Activated T-cell treated with anti-CD3 and anti-CD28 coated beads, Interleukin-2, amount 50 U/mL, for 1 hour (primary cell): ENCODE results near the gene REXO5.
"Not testable (repeated sequence)": the region's sequence is repeated elsewhere in the genome, so short reads cannot be mapped to it uniquely, and the experiment has no call there.

Experiments used
- DNase-seq: peaks from one replicate; pipeline ENCODE4 v3.0.0-alpha.2; 2020

The REXO5 gene

DNA sequence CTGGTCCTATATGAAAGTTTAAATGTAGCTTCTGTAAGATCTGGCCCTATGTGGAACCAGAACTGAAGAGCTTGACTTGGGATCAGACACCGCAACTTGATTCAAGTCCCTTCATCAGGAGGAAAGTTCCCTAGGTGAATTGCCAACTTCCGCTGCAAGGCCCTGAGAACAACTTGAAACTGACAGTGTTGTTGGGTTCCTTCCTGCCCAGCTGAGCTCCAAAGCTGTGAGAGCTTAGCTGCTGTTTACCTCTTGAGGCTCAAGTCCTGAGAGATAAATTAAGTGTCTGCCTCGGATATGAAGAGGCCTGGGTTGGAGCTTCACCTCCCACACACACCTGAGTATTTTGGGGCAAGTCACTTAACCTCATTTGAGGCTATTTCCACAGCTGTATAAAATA lies 44.7 kb downstream of the REXO5 start:
- no peak for DNase-seq

- DNase-seq, result no peak
These were observed 45.3 kb downstream of the REXO5 start for GRCh38 chr16:20851601-20852000.

DNA sequence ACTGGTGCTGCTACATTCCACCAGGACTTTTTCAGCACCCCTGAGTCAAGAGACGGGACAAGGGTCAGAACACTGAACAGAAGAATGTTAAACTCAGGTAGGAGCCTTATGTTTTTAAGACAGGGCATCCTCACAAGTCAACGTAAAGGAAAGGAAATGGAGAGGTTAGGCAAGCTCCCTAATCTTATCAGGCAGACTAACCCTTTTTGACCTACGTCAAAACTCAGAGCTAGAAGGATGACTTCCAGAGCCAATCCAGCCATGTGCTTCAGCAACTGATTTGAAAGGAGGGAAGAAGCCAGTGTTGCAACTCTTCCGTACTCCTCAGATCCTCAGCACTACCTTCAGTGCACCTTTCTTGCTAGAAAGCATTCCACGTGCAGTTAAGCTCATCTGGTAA lies 46.8 kb downstream of the REXO5 start:
- no peak for DNase-seq

DNA sequence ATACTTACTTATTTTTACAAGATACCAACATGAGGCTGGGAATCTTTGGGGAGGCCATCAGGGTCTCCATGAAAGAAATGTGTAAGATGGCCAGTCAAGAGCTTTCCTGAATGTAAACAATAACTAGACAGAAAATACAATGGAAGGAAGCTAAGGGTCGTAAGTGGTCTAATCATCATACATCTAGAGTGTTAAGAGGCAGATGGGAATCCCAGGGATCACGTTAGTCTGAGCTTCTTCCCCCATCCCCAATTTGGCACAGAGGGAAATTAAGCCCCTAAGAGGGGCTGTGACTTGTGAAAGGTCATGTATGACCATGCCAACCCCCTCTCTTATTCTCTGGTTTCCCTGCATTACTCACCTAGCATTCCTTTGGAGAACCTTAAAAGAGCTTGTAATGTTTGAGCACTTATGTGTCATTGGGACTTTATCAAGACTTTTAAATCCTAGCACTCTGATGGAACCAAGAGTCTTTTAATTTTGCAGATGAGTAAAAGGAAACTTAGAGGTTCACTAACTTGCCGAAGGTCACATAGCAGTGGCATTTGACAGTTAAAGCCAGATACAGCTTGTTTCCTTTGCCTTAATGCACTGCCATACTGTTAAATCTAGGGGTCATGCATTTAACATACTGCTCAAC lies 47.8 kb downstream of the REXO5 start:
- DNase-seq, result no peak

GRCh38 chr16:20854963-20855362 lies 48.6 kb downstream of the REXO5 start:
- DNase-seq, result no peak

DNA sequence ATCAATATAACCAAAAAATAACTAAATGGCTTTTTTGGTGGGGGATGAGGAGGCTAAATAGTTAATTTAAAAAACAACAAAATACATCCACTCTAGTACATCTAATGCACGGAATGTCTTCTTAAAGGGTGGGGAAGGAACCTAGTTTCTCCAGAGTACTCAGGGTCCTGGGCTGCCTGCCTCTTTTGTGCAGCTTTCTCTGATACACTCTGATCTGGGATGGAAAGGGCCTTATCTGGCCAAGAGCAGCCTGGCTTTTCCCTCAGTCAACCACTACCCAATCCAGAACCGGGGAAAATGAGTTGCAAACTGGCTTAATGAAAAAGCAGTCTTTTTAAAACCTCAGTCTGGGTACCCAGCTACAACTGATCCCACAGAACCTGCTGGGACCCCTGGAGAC lies 51.0 kb downstream of the REXO5 start:
- no peak for DNase-seq

GRCh38 chr16:20859229-20859628 lies 52.9 kb downstream of the REXO5 start:
- DNase-seq, result no peak

GRCh38 chr16:20859699-20860098 lies 53.4 kb downstream of the REXO5 start:
- DNase-seq, result no peak

DNA sequence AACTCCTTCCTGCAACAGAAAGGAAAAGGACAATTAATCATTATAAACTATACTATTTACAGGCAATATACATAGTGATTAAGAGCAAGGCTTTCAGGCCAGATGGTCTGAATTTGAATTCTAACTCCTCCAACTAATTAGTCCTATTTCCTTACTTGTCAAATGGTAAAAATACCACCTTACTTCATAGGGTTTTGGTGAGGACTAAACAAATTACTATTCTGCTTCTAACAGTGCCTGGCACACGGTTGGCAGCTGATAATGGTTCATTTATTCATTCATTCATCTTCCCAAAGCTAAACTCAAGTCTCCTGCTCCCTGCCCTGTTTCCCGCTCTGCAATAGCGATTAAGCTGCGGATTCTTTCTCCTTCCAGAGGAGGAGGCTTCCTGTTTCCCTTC lies 54.0 kb downstream of the REXO5 start:
- DNase-seq, result no peak

DNA sequence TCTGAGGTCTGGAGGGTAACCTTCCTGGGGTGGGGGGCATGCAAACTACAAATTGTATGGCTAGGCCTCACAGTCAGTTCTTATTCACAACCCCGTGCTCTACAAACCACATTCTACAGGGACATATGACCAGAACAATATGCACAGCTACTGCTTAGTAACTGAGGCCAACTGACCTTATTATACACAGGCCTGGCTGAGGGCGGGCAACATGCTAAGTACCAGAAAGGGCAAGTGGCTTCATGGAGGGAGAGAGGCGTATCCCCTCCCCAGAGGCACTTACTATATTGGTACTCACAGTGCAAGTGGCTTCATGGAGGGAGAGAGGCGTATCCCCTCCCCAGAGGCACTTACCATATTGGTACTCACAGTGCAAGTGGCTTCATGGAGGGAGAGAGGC lies 54.7 kb downstream of the REXO5 start:
- not testable (repeated sequence) for DNase-seq

- DNase-seq, result no peak
These were observed 56.0 kb downstream of the REXO5 start for GRCh38 chr16:20862162-20862960.

DNA sequence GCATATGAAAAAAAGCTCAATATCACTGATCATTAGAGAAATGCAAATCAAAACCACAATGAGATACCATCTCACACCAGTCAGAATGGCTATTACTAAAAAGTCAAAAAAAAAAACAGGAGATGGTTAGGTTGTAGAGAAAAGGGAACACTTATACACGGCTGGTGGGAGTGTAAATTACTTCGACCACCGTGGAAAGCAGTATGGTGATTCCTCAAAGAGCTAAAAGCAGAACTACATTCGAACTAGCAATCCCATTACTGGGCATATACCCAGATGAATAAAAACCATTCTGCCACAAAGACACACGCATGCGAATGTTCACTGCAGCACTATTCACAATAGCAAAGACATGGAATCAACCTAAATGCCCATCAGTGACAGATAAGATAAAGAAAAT lies 58.0 kb downstream of the REXO5 start:
- DNase-seq, result not testable (repeated sequence)

GRCh38 chr16:20865420-20866131 lies 59.2 kb downstream of the REXO5 start:
- no peak for DNase-seq

- DNase-seq, result no peak
These were observed 59.9 kb downstream of the REXO5 start for GRCh38 chr16:20866145-20866772.

- no peak for DNase-seq
These were observed 60.5 kb downstream of the REXO5 start for GRCh38 chr16:20866801-20867200.

DNA sequence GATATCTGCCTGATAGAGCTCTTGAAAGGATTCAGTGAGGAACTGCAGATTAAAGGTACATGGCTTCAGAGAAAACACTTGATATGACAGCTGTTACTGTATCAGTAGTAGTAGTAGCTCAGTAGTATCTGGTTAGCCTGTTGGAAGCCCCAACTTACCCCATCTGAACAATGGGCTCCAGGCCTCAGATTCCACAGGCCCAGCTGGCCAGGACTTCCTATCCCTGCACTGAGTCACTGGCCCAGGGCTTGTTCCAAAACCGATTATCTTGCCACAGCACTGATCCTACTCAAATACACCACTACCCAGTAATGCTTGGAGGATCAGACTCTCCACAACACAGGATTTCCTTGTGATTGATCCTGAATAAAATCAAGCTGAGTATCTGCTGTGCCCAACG lies 61.3 kb downstream of the REXO5 start:
- DNase-seq, result no peak

DNA sequence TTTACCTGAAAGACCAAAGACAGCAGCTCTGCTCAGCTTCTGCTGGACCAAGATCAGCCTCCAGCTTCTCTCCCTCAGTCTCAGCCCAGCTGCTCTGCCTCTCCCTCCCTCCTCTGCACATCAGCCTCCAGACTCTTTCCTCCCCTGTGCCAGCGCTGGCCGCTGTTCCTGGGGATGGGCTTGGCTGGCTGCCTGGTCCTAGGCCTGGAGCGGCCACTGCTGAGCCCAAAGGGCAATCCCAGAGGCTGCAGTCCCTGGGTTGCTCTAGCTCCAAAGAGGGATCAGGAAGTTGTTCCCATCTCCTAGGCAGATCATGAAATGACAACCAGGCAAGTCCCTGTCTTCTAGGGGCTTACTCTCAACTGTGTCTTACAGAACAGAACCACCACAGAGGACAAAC lies 62.6 kb downstream of the REXO5 start:
- DNase-seq, result no peak

- DNase-seq, result no peak
These were observed 63.9 kb downstream of the REXO5 start for GRCh38 chr16:20870122-20870820.

DNA sequence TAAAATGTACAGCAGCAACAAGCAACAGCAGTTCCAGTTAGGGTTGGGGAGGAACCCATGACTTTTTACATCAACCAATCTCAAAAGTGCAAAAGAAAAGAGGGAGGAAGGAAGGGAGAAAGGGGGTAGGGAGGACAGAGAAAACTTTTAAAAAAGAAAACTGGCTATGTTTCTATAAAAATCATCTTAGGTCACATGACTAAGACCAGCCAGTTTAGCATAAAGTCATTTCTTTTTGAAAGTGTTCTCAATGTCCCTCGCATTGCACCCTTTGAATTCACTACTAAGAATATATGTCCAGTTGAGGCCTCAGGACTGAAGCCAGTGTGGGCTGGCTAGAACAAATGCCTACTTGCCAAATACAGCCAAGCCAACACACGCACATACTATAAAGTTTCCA lies 64.9 kb downstream of the REXO5 start:
- DNase-seq, result no peak

DNA sequence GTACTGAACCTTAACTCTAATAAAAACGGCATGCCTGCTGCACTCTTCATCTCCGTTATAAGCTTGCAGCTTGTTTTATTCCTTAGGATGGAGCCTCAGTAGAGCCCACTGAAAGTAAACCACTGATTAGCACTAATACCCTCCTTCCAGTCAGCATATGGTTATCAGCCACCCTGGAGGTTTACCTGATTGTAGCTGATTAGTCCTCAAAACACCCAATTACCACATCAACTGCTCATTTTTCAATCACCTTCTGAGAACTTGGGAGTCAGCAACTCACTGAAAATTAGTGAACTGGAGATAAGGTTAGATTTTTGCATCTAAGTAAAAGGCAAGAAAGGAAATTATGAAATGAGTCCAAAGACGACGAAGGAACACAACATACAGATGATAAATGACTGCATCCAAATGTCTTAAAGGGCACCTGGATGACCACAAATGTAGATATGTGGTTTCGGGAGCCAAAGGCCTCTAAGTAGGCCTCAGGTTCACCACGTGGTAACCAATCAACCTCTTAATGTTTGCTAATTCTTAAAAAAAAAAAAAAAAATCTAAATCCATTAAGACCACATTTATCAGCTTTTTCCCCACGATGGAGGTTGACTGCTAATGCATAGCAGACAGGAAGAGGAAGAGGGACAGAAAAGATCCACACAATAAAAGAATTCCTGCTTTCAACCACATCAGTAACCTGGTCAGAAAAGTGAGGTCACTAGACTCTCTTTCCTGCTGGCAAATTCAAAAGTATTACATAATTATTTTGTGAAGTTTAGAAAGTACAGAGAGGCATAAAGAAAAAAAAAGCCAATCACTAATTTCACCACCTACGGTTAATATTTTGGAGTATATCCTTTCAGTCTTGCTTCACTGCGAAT lies 65.9 kb downstream of the REXO5 start:
- DNase-seq, result no peak

DNA sequence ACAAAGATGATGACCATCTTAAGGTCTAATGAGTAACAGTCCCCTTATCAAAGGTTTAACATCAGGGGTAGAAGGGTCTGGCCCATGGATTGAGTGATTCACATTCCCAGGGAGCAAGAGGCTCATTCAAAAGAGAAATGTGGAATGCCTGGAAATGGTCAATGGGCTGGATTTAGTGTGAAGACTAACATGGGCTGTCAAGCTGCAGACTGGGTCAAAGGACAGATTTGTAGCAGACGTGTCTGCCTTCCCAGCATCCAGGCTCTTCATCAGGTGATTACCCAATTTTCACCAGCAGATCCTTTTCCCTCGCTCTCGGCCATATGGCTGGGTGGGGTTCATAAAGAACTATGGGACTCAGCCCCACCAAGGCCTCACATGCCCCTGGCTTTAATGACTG lies 67.0 kb downstream of the REXO5 start:
- no peak for DNase-seq

- DNase-seq, result no peak
These were observed 67.8 kb downstream of the REXO5 start for GRCh38 chr16:20874088-20874581.
